K562 (cell line): ENCODE data around the gene ZNF593OS. TPM values are rescaled to one million over a fixed set of nuclear protein-coding genes. Genes with fewer than 3 reads are reported as not detected.
A peak's percentile ranks its signal among the peaks of the same experiment; 100 is the strongest.

Experiments used
- CTCFL ChIP-seq: IDR thresholded peaks from 2 replicates; pipeline ENCODE4 v1.6.1; 2011; ENCODE audit warnings: borderline replicate concordance, low read depth, mild to moderate bottlenecking, moderate library complexity, low read length; ENCODE audit not compliant: insufficient read depth, poor library complexity, severe bottlenecking
- GTF2B ChIP-seq: IDR thresholded peaks from 2 replicates; pipeline ENCODE4 v1.6.1; 2011; ENCODE audit not compliant: insufficient read length; ENCODE audit errors: extremely low read depth
- HNRNPUL1 ChIP-seq: fragments of 200-400 bp; formaldehyde crosslinking; IDR thresholded peaks from 2 replicates; pipeline ENCODE4 v1.6.1; 2017; ENCODE audit warnings: low read length
- IFI16 ChIP-seq: fragments of 250-450 bp; sonication (Bioruptor Pico); IDR thresholded peaks from 2 replicates; pipeline ENCODE4 v2.1.2; 2022; ENCODE audit warnings: mild to moderate bottlenecking, inconsistent platforms
- PTRF ChIP-seq: fragments of 450-650 bp; IDR thresholded peaks from 2 replicates; pipeline ENCODE4 v1.6.1; 2016; ENCODE audit warnings: mild to moderate bottlenecking, missing genetic modification characterization, missing compliant biosample characterization
- PYGO2 ChIP-seq: fragments of 450-650 bp; IDR thresholded peaks from 2 replicates; pipeline ENCODE4 v1.6.1; 2016; ENCODE audit warnings: mild to moderate bottlenecking, missing genetic modification characterization, moderate library complexity, missing compliant biosample characterization
- RFX1 ChIP-seq: fragments of 450-650 bp; IDR thresholded peaks from 2 replicates; pipeline ENCODE4 v1.6.1; 2016; ENCODE audit warnings: mild to moderate bottlenecking, moderate library complexity
- SMAD2 ChIP-seq: fragments of 150-350 bp; IDR thresholded peaks from 2 replicates; pipeline ENCODE4 v1.6.1; 2014; ENCODE audit warnings: low read depth, mild to moderate bottlenecking, low read length
- SMC3 ChIP-seq: conservative IDR thresholded peaks from 2 replicates; pipeline ENCODE4 v1.6.1; 2011; ENCODE audit warnings: low read depth, low read length, improper control_type of control experiment; ENCODE audit not compliant: insufficient read depth
- SNAPC5 ChIP-seq: fragments of 250-450 bp; sonication (Bioruptor Pico); IDR thresholded peaks from 2 replicates; pipeline ENCODE4 v1.8.0; 2021; ENCODE audit warnings: moderate library complexity, mild to moderate bottlenecking, inconsistent platforms
- TCF7L2 ChIP-seq: fragments of 150-350 bp; IDR thresholded peaks from 2 replicates; pipeline ENCODE4 v1.6.1; 2016; ENCODE audit warnings: low read depth, mild to moderate bottlenecking, low read length, moderate library complexity
- U2AF2 ChIP-seq: fragments of 200-400 bp; formaldehyde crosslinking; optimal IDR thresholded peaks from 2 replicates; pipeline ENCODE3; 2017; ENCODE audit warnings: low read depth, mild to moderate bottlenecking, low read length
- ZMIZ1 ChIP-seq, 2 experiments: fragments of 150-350 bp in 1 of 2; IDR thresholded peaks; 2 replicates each; pipeline ENCODE4 v1.6.1; 2012 to 2016; ENCODE audit warnings: low read depth in 2 of 2, low read length in 2 of 2, mild to moderate bottlenecking in 1 of 2, moderate library complexity in 1 of 2
- ZNF311 ChIP-seq: fragments of 250-450 bp; sonication (Bioruptor Pico); IDR thresholded peaks from 2 replicates; pipeline ENCODE4 v1.4.0; 2020; ENCODE audit warnings: mild to moderate bottlenecking, moderate library complexity
- ZNF584 ChIP-seq: fragments of 200-800 bp; sonication (Bioruptor generic); IDR thresholded peaks from 2 replicates; pipeline ENCODE4 v1.6.1; 2016; ENCODE audit warnings: low read depth, mild to moderate bottlenecking, missing genetic modification characterization, missing compliant biosample characterization
- polyA plus RNA-seq, 8 experiments: library from polyadenylated mRNA; depleted of rRNA in 4 of 8; stranded (reverse) in 5 of 8; unstranded in 3 of 8; fragments of >200 nt; fragmentation: Nextera tagmentation in 2 of 8; fragmentation: Illumina TruSeq in 1 of 8; extraction: Ambion mirVana in 2 of 8; extraction: Trizol in 1 of 8; gene quantifications; 2 replicates each; pipeline versions ENCODE4 v1.2.1 to v1.2.3, GENCODE V29; 2011 to 2014; ENCODE audit warnings: inconsistent platforms in 1 of 8, missing spikeins in 1 of 8
- total RNA-seq, 7 experiments: library from RNA; depleted of rRNA in 6 of 7; stranded (reverse); fragments of >200 nt in 6 of 7; fragmentation: Illumina TruSeq in 2 of 7; extraction: Trizol in 2 of 7; gene quantifications; 2 replicates each; pipeline versions ENCODE4 v1.2.1 to v1.2.3, GENCODE V29; 2011 to 2021; ENCODE audit warnings: low replicate concordance in 1 of 7

The ZNF593OS gene
- total and polyA plus RNA-seq, 9 of the 15 experiments (the other 6 are each of a cell fraction or from before 2014, with no cell fraction given) = 0.24 to 0.27 TPM; not detected in 7

GRCh38 chr1:26161415-26162219, 10.0 kb downstream of the ZNF593OS start (continued):
- TF ChIP-seq ZNF584 (no peak), TCF7L2 (no peak), HNRNPUL1 (no peak), PYGO2 (no peak), SNAPC5 (CRISPR knock-in tag) (no peak), SMAD2 (no peak), IFI16 (CRISPR knock-in tag) (no peak), CTCFL (peak; percentile 55), U2AF2 (no peak), RFX1 (no peak), PTRF (tag) (no peak), SMC3 (peak; percentile 47; the same call in 1 of the 2 replicates), GTF2B (no peak), ZMIZ1 (IDR thresholded peaks at IDR 0.05; ENCODE audit: low read depth in 2 of 2, low read length in 2 of 2) (no peak), ZNF311 (CRISPR knock-in tag) (0 out of 2 replicates have a peak, but pooled peaks have one; percentile 39)
